HepG2 (cell line): ENCODE data around the gene ULBP1. TPM values are rescaled to one million over a fixed set of nuclear protein-coding genes. Genes with fewer than 3 reads are reported as not detected.
A peak's percentile ranks its signal among the peaks of the same experiment; 100 is the strongest.

Source experiments
- ATM ChIP-seq: fragments of 450-650 bp; IDR thresholded peaks from 2 replicates; pipeline ENCODE4 v1.7.1; 2017; ENCODE audit warnings: mild to moderate bottlenecking, borderline replicate concordance
- FOXC1 ChIP-seq: sonication (generic); formaldehyde crosslinking; IDR thresholded peaks from 2 replicates; pipeline ENCODE4 v1.8.0; 2022; ENCODE audit warnings: mild to moderate bottlenecking, missing genetic modification reagents, borderline replicate concordance
- GABPB1 ChIP-seq: IDR thresholded peaks from 2 replicates; pipeline ENCODE4 v1.6.1; 2016; ENCODE audit warnings: mild to moderate bottlenecking, missing genetic modification reagents, moderate library complexity, missing compliant biosample characterization
- HNRNPL ChIP-seq: fragments of 200-400 bp; formaldehyde crosslinking; IDR thresholded peaks from 2 replicates; pipeline ENCODE4 v1.6.1; 2017; ENCODE audit warnings: mild to moderate bottlenecking, low read depth, low read length
- HOXA7 ChIP-seq: sonication (generic); formaldehyde crosslinking; IDR thresholded peaks from 2 replicates; pipeline ENCODE4 v1.8.1; 2022; ENCODE audit warnings: mild to moderate bottlenecking, missing genetic modification reagents, moderate library complexity
- MATR3 ChIP-seq: sonication (generic); formaldehyde crosslinking; IDR thresholded peaks from 2 replicates; pipeline ENCODE4 v1.4.0; 2020; ENCODE audit warnings: missing genetic modification reagents
- MBNL3 ChIP-seq: fragments of 250-450 bp; sonication (Bioruptor Pico); conservative IDR thresholded peaks from 2 replicates; pipeline ENCODE4 v1.8.0; 2022; ENCODE audit warnings: mild to moderate bottlenecking, inconsistent platforms
- MIXL1 ChIP-seq: IDR thresholded peaks from 2 replicates; pipeline ENCODE4 v1.6.1; 2016
- MZF1 ChIP-seq: sonication (generic); formaldehyde crosslinking; IDR thresholded peaks from 2 replicates; pipeline ENCODE4 v1.8.1; 2023; ENCODE audit warnings: mild to moderate bottlenecking, missing genetic modification reagents, borderline replicate concordance
- RBM39 ChIP-seq: fragments of 200-400 bp; formaldehyde crosslinking; IDR thresholded peaks from one replicate; pipeline ENCODE4 v1.6.1; 2018; ENCODE audit warnings: antibody characterized with exemption, mild to moderate bottlenecking, low read depth, low read length; ENCODE audit not compliant: poor library complexity, severe bottlenecking
- RXRB ChIP-seq: IDR thresholded peaks from 2 replicates; pipeline ENCODE4 v1.6.1; 2016; ENCODE audit warnings: borderline replicate concordance, missing genetic modification reagents, missing compliant biosample characterization
- SRSF4 ChIP-seq: fragments of 200-400 bp; formaldehyde crosslinking; IDR thresholded peaks from one replicate; pipeline ENCODE4 v1.6.1; 2018; ENCODE audit warnings: mild to moderate bottlenecking, low read depth, low read length, moderate library complexity; ENCODE audit not compliant: poor library complexity, severe bottlenecking
- ZBTB1 ChIP-seq: sonication (generic); formaldehyde crosslinking; IDR thresholded peaks from 2 replicates; pipeline ENCODE4 v1.4.0; 2020; ENCODE audit warnings: missing genetic modification reagents, borderline replicate concordance
- ZNF552 ChIP-seq: sonication (generic); formaldehyde crosslinking; IDR thresholded peaks from 2 replicates; pipeline ENCODE4 v1.9.0; 2022; ENCODE audit warnings: missing genetic modification reagents, mild to moderate bottlenecking, borderline replicate concordance
- ZNF674 ChIP-seq: sonication (generic); formaldehyde crosslinking; IDR thresholded peaks from 2 replicates; pipeline ENCODE4 v1.5.0; 2020; ENCODE audit warnings: low read depth, mild to moderate bottlenecking, missing genetic modification reagents
- polyA plus RNA-seq, 8 experiments: library from polyadenylated mRNA; depleted of rRNA in 3 of 8; stranded (reverse) in 7 of 8; unstranded in 1 of 8; fragments of >200 nt; fragmentation: Illumina TruSeq in 4 of 8; extraction: Trizol in 4 of 8; gene quantifications; 2 replicates each; pipeline versions ENCODE4 v1.2.1 to v1.2.3, GENCODE V29; 2011 to 2016; ENCODE audit warnings: low read depth in 4 of 8, missing spikeins in 1 of 8, mixed read lengths in 1 of 8; ENCODE audit not compliant: insufficient read depth in 1 of 8
- total RNA-seq, 5 experiments: library from RNA; depleted of rRNA; stranded (reverse); fragments of >200 nt; fragmentation: Illumina TruSeq; extraction: Trizol; gene quantifications; 2 replicates each; pipeline ENCODE4 v1.2.3, GENCODE V29; 2016; ENCODE audit warnings: low read depth in 1 of 5
- TF ChIP-seq, protein P1 (sequence below): IDR thresholded peaks from 2 replicates; pipeline ENCODE4 v1.6.1; 2012; ENCODE audit warnings: low read length, improper control_type of control experiment
- TF ChIP-seq, protein P2 (sequence below): sonication (generic); formaldehyde crosslinking; IDR thresholded peaks from 2 replicates; pipeline ENCODE4 v1.8.0; 2022; ENCODE audit warnings: missing genetic modification reagents, mild to moderate bottlenecking, borderline replicate concordance
- TF ChIP-seq, protein P3 (sequence below): sonication (generic); formaldehyde crosslinking; IDR thresholded peaks from 2 replicates; pipeline ENCODE4 v1.8.0; 2022; ENCODE audit warnings: low read depth, missing genetic modification reagents
- TF ChIP-seq, protein P4 (sequence below): sonication (generic); formaldehyde crosslinking; IDR thresholded peaks from 2 replicates; pipeline ENCODE4 v1.4.0; 2020; ENCODE audit warnings: missing genetic modification reagents
- TF ChIP-seq, protein P5 (sequence below): IDR thresholded peaks from 2 replicates; pipeline ENCODE4 v1.6.1; 2016; ENCODE audit warnings: low read depth

Gene ULBP1
- total and polyA plus RNA-seq, 2 of the 13 experiments (the other 11 are each of a cell fraction or from before 2014, with no cell fraction given), result 0.04 to 0.09 TPM

DNA sequence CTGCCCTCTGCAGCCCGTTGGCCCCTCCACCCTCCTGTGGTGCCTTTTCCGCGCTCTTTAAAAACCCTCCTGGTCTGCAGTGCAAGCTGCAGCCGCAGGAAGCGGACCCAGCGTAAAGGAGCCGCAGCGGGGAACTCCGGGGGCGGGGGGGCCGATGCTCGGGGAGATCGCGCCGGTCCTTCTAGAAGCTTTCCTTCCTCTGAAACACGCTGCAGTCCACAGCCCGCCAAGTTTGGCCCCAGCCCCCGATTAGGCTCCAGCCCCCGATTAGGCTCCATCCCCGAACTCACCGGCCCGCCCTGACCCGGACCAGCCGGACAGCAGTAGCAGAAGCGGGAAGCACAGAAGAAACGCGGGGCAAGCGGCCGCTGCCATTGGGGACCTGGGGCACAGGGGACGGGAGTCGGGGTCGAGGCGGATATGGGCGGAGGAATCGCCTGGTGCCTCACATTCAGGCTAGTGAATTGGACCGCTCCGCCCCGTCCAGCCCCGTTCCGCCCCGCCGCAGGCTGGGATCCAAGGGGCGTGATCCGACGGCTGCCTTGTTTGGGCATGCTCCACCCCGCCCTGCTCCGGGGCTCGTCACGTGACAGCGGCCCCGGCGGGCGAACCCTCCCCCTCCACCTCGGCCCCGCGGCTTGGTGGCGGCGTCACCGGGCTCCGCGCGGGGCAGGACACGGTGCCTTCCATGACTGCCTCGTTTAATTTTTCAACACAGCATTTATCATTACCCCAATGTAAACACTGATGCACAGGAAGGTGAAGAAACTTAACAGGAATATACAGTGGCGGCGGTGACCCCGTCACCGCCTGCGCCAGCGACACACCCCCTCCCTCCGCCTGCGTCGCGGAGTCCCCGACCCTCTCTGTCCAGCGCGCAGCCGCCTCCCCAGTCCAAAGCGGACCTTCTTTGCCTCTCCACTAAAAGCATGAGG lies 41.3 kb downstream of the ULBP1 start (continued):
- TF ChIP-seq, protein P1, sequence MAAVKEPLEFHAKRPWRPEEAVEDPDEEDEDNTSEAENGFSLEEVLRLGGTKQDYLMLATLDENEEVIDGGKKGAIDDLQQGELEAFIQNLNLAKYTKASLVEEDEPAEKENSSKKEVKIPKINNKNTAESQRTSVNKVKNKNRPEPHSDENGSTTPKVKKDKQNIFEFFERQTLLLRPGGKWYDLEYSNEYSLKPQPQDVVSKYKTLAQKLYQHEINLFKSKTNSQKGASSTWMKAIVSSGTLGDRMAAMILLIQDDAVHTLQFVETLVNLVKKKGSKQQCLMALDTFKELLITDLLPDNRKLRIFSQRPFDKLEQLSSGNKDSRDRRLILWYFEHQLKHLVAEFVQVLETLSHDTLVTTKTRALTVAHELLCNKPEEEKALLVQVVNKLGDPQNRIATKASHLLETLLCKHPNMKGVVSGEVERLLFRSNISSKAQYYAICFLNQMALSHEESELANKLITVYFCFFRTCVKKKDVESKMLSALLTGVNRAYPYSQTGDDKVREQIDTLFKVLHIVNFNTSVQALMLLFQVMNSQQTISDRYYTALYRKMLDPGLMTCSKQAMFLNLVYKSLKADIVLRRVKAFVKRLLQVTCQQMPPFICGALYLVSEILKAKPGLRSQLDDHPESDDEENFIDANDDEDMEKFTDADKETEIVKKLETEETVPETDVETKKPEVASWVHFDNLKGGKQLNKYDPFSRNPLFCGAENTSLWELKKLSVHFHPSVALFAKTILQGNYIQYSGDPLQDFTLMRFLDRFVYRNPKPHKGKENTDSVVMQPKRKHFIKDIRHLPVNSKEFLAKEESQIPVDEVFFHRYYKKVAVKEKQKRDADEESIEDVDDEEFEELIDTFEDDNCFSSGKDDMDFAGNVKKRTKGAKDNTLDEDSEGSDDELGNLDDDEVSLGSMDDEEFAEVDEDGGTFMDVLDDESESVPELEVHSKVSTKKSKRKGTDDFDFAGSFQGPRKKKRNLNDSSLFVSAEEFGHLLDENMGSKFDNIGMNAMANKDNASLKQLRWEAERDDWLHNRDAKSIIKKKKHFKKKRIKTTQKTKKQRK, result no peak
- TF ChIP-seq, protein P2, sequence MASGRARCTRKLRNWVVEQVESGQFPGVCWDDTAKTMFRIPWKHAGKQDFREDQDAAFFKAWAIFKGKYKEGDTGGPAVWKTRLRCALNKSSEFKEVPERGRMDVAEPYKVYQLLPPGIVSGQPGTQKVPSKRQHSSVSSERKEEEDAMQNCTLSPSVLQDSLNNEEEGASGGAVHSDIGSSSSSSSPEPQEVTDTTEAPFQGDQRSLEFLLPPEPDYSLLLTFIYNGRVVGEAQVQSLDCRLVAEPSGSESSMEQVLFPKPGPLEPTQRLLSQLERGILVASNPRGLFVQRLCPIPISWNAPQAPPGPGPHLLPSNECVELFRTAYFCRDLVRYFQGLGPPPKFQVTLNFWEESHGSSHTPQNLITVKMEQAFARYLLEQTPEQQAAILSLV (CRISPR knock-in tag), result no peak
- TF ChIP-seq SRSF4, result no peak
- TF ChIP-seq MIXL1 (CRISPR knock-in tag), result no peak
- TF ChIP-seq, protein P3, sequence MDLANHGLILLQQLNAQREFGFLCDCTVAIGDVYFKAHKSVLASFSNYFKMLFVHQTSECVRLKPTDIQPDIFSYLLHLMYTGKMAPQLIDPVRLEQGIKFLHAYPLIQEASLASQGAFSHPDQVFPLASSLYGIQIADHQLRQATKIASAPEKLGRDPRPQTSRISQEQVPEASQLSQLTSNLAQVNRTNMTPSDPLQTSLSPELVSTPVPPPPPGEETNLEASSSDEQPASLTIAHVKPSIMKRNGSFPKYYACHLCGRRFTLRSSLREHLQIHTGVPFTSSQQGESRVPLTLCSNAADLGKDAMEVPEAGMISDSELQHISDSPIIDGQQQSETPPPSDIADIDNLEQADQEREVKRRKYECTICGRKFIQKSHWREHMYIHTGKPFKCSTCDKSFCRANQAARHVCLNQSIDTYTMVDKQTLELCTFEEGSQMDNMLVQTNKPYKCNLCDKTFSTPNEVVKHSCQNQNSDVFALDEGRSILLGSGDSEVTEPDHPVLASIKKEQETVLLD, result no peak
- no peak for TF ChIP-seq ZBTB1 (CRISPR knock-in tag)
- peak; percentile 83; the same call in 1 of the 2 replicates for TF ChIP-seq FOXC1 (CRISPR knock-in tag)
- TF ChIP-seq MBNL3 (CRISPR knock-in tag), result no peak
- TF ChIP-seq RBM39, result no peak
- no peak for TF ChIP-seq HNRNPL
- no peak for TF ChIP-seq ZNF552
- no peak for TF ChIP-seq RXRB
- no peak for TF ChIP-seq MZF1 (CRISPR knock-in tag)
- TF ChIP-seq, protein P4, sequence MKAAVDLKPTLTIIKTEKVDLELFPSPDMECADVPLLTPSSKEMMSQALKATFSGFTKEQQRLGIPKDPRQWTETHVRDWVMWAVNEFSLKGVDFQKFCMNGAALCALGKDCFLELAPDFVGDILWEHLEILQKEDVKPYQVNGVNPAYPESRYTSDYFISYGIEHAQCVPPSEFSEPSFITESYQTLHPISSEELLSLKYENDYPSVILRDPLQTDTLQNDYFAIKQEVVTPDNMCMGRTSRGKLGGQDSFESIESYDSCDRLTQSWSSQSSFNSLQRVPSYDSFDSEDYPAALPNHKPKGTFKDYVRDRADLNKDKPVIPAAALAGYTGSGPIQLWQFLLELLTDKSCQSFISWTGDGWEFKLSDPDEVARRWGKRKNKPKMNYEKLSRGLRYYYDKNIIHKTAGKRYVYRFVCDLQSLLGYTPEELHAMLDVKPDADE (CRISPR knock-in tag), result no peak
- no peak for TF ChIP-seq HOXA7 (CRISPR knock-in tag)
- no peak for TF ChIP-seq MATR3 (CRISPR knock-in tag)
- TF ChIP-seq GABPB1 (CRISPR knock-in tag), result peak; percentile 85; the same call in 1 of the 2 replicates
- TF ChIP-seq, protein P5, sequence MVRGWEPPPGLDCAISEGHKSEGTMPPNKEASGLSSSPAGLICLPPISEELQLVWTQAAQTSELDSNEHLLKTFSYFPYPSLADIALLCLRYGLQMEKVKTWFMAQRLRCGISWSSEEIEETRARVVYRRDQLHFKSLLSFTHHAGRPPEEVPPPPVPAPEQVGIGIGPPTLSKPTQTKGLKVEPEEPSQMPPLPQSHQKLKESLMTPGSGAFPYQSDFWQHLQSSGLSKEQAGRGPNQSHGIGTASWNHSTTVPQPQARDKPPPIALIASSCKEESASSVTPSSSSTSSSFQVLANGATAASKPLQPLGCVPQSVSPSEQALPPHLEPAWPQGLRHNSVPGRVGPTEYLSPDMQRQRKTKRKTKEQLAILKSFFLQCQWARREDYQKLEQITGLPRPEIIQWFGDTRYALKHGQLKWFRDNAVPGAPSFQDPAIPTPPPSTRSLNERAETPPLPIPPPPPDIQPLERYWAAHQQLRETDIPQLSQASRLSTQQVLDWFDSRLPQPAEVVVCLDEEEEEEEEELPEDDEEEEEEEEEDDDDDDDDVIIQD (CRISPR knock-in tag), result peak; percentile 49; the same call in 1 of the 2 replicates
- no peak for TF ChIP-seq ZNF674 (CRISPR knock-in tag)
- no peak for TF ChIP-seq ATM
